WTC11 (cell line): Measurements from ENCODE around the gene AUH. TPM values are rescaled to one million over a fixed set of nuclear protein-coding genes. Genes with fewer than 3 reads are reported as not detected.
A peak's percentile ranks its signal among the peaks of the same experiment; 100 is the strongest.

Experiments
- ATAC-seq: fragments of 200-7000 bp; cut with Tn5 transposase; 2 replicates; pipeline ENCODE4 v1.10.0; 2021; ENCODE audit warnings: mild to moderate bottlenecking, moderate library complexity
- CTCF ChIA-PET: fragments of 300-600 bp; sonication (Branson Sonifier 250); formaldehyde crosslinking; loops from one replicate; lab custom pipeline; 2021; ENCODE audit warnings: antibody characterized with exemption; lab: Charles Lee
- POLR2A ChIA-PET: fragments of 350-600 bp; sonication (Branson Sonifier 250); formaldehyde crosslinking; loops from one replicate; lab custom pipeline; 2021; ENCODE audit warnings: antibody characterized with exemption; lab: Charles Lee
- DNase-seq: peaks from one replicate; pipeline ENCODE4 v3.0.0; 2021; ENCODE audit warnings: low spot score
- H3K27ac Mint-ChIP-seq: 2 replicates; pipeline ENCODE4 v1.8.0; 2021; ENCODE audit warnings: mixed read lengths
- H3K27me3 Mint-ChIP-seq: 2 replicates; pipeline ENCODE4 v1.8.0; 2021; ENCODE audit warnings: low read depth, mild to moderate bottlenecking, moderate library complexity, mixed read lengths
- H3K36me3 Mint-ChIP-seq: 2 replicates; pipeline ENCODE4 v1.8.0; 2021; ENCODE audit warnings: mixed read lengths
- H3K4me1 Mint-ChIP-seq: 2 replicates; pipeline ENCODE4 v1.8.0; 2022; ENCODE audit warnings: mixed read lengths
- H3K4me3 Mint-ChIP-seq: 2 replicates; pipeline ENCODE4 v1.8.0; 2021; ENCODE audit warnings: mild to moderate bottlenecking, moderate library complexity, mixed read lengths
- H3K9me3 Mint-ChIP-seq: 2 replicates; pipeline ENCODE4 v1.8.0; 2021; ENCODE audit warnings: mixed read lengths
- ATF1 ChIP-seq: sonication (generic); formaldehyde crosslinking; IDR thresholded peaks from 2 replicates; pipeline ENCODE4 v1.8.1; 2023; ENCODE audit warnings: mild to moderate bottlenecking, moderate library complexity, missing genetic modification reagents
- CDX4 ChIP-seq: fragments of 250-450 bp; sonication (Bioruptor Pico); IDR thresholded peaks from 2 replicates; pipeline ENCODE4 v1.9.0; 2021; ENCODE audit warnings: moderate library complexity, mild to moderate bottlenecking, inconsistent platforms, borderline replicate concordance
- CREB1 ChIP-seq: sonication (generic); formaldehyde crosslinking; IDR thresholded peaks from 2 replicates; pipeline ENCODE4 v1.8.0; 2023; ENCODE audit warnings: mild to moderate bottlenecking, missing genetic modification reagents
- CREM ChIP-seq: sonication (generic); formaldehyde crosslinking; IDR thresholded peaks from 2 replicates; pipeline ENCODE4 v1.8.1; 2022; ENCODE audit warnings: mild to moderate bottlenecking, missing genetic modification reagents, moderate library complexity
- CTCF ChIP-seq: fragments of 200-600 bp; IDR thresholded peaks from 2 replicates; pipeline ENCODE4 v1.8.0; 2022; ENCODE audit warnings: antibody characterized with exemption
- E2F1 ChIP-seq: sonication (generic); formaldehyde crosslinking; IDR thresholded peaks from 2 replicates; pipeline ENCODE4 v1.8.0; 2022; ENCODE audit warnings: mild to moderate bottlenecking, missing genetic modification reagents
- E2F4 ChIP-seq: sonication (generic); formaldehyde crosslinking; IDR thresholded peaks from 2 replicates; pipeline ENCODE4 v1.8.1; 2022; ENCODE audit warnings: low read depth, mild to moderate bottlenecking, moderate library complexity, missing genetic modification reagents, borderline replicate concordance
- HMGA2 ChIP-seq: fragments of 250-450 bp; sonication (Bioruptor Pico); IDR thresholded peaks from 2 replicates; pipeline ENCODE4 v1.4.0; 2021; ENCODE audit warnings: mild to moderate bottlenecking, moderate library complexity
- JAZF1 ChIP-seq: fragments of 250-450 bp; sonication (Bioruptor Pico); IDR thresholded peaks from 2 replicates; pipeline ENCODE4 v1.9.0; 2021; ENCODE audit warnings: moderate library complexity, mild to moderate bottlenecking, inconsistent platforms
- JUN ChIP-seq: sonication (generic); formaldehyde crosslinking; IDR thresholded peaks from 2 replicates; pipeline ENCODE4 v1.8.0; 2023; ENCODE audit warnings: mild to moderate bottlenecking, missing genetic modification reagents
- KAT7 ChIP-seq: sonication (generic); formaldehyde crosslinking; IDR thresholded peaks from 2 replicates; pipeline ENCODE4 v1.8.1; 2023; ENCODE audit warnings: missing genetic modification reagents, mild to moderate bottlenecking, borderline replicate concordance
- MAX ChIP-seq: sonication (generic); formaldehyde crosslinking; IDR thresholded peaks from 2 replicates; pipeline ENCODE4 v1.8.0; 2022; ENCODE audit warnings: mild to moderate bottlenecking, missing genetic modification reagents
- MYBL2 ChIP-seq: sonication (generic); formaldehyde crosslinking; IDR thresholded peaks from 2 replicates; pipeline ENCODE4 v1.8.1; 2023; ENCODE audit warnings: mild to moderate bottlenecking, moderate library complexity, missing genetic modification reagents
- NFE2L1 ChIP-seq: sonication (generic); formaldehyde crosslinking; IDR thresholded peaks from 2 replicates; pipeline ENCODE4 v1.8.1; 2023; ENCODE audit warnings: missing genetic modification reagents
- NFYB ChIP-seq: sonication (generic); formaldehyde crosslinking; conservative IDR thresholded peaks from 2 replicates; pipeline ENCODE4 v1.8.0; 2022; ENCODE audit warnings: low read depth, missing genetic modification reagents
- NR2C2 ChIP-seq: sonication (generic); formaldehyde crosslinking; IDR thresholded peaks from 2 replicates; pipeline ENCODE4 v1.8.0; 2022; ENCODE audit warnings: mild to moderate bottlenecking, missing genetic modification reagents
- OVOL2 ChIP-seq: fragments of 250-450 bp; sonication (Bioruptor Pico); IDR thresholded peaks from 2 replicates; pipeline ENCODE4 v1.9.0; 2021; ENCODE audit warnings: mild to moderate bottlenecking, borderline replicate concordance
- RELA ChIP-seq: sonication (generic); formaldehyde crosslinking; IDR thresholded peaks from 2 replicates; pipeline ENCODE4 v1.8.1; 2022; ENCODE audit warnings: missing genetic modification reagents, mild to moderate bottlenecking, borderline replicate concordance
- RORB ChIP-seq: fragments of 250-450 bp; sonication (Bioruptor Pico); IDR thresholded peaks from 2 replicates; pipeline ENCODE4 v1.9.0; 2021; ENCODE audit warnings: mild to moderate bottlenecking
- SMAD4 ChIP-seq: sonication (generic); formaldehyde crosslinking; IDR thresholded peaks from 2 replicates; pipeline ENCODE4 v1.8.0; 2022; ENCODE audit warnings: mild to moderate bottlenecking, missing genetic modification reagents
- TEAD1 ChIP-seq: sonication (generic); formaldehyde crosslinking; IDR thresholded peaks from 2 replicates; pipeline ENCODE4 v1.8.0; 2022; ENCODE audit warnings: mild to moderate bottlenecking, missing genetic modification reagents
- ZNF219 ChIP-seq: sonication (generic); formaldehyde crosslinking; IDR thresholded peaks from 2 replicates; pipeline ENCODE4 v1.8.0; 2023; ENCODE audit warnings: missing genetic modification reagents, mild to moderate bottlenecking, borderline replicate concordance
- ZNF317 ChIP-seq: sonication (generic); formaldehyde crosslinking; IDR thresholded peaks from 2 replicates; pipeline ENCODE4 v1.8.1; 2023; ENCODE audit warnings: low read depth, mild to moderate bottlenecking, moderate library complexity, missing genetic modification reagents, borderline replicate concordance
- ZNF396 ChIP-seq: fragments of 250-450 bp; sonication (Bioruptor Pico); IDR thresholded peaks from 2 replicates; pipeline ENCODE4 v1.8.0; 2021; ENCODE audit warnings: mild to moderate bottlenecking, moderate library complexity, borderline replicate concordance
- total RNA-seq: library from RNA; stranded (reverse); gene quantifications from 3 replicates; pipeline ENCODE4 v1.2.3, GENCODE V29; 2021
- TF ChIP-seq, protein P1 (sequence below): sonication (generic); formaldehyde crosslinking; IDR thresholded peaks from 2 replicates; pipeline ENCODE4 v1.8.0; 2023; ENCODE audit warnings: mild to moderate bottlenecking, missing genetic modification reagents

The AUH gene
- total RNA-seq, 1 experiment from 2014 or later, result 30.4 TPM

DNA sequence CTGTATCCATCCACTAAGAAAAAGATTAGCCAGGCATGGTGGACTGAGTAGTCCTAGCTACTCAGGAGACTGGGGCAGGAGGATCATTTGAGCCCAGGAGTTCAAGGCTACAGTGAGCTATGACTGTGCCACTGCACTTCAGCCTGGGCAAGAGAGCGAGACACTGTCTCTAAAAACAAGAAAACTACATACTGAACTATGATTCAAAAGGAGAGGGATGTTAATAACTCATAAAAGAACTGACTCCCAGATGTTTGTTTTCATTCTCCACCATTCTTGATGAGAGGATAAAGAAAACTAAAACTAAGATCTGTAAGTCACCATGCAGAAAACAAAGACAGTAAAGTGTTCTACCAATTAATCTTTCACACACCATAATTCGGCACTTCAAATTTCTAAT is 53.5 kb downstream of the AUH start:
- Mint-ChIP-seq H3K4me1 (peaks cover 7% of the 10 kb centered on the region), H3K9me3 (0 out of 2 replicates have a peak, but pooled peaks cover 4% of the 10 kb centered on the region), H3K27me3 (no peaks in the 10 kb centered on the region), H3K27ac (0 out of 2 replicates have a peak overlapping the region, but pooled peaks have one; percentile 20), H3K4me3 (no peak overlapping the region), H3K36me3 (peaks cover 11% of the 10 kb centered on the region)
- DNase-seq, result no peak
- ChIA-PET CTCF (no interaction called here), POLR2A (no interaction called here)
- TF ChIP-seq CDX4, result no peak
- no peak for TF ChIP-seq JUN (CRISPR knock-in tag)
- no peak for TF ChIP-seq RORB
- TF ChIP-seq RELA (CRISPR knock-in tag), result no peak
- no peak for TF ChIP-seq OVOL2 (CRISPR knock-in tag)
- TF ChIP-seq NFYB, result no peak
- no peak for TF ChIP-seq JAZF1 (CRISPR knock-in tag)
- no peak for TF ChIP-seq MYBL2 (CRISPR knock-in tag)
- TF ChIP-seq E2F1, result no peak
- no peak for TF ChIP-seq KAT7 (CRISPR knock-in tag)
- TF ChIP-seq MAX (CRISPR knock-in tag), result no peak
- TF ChIP-seq HMGA2 (CRISPR knock-in tag), result no peak
- TF ChIP-seq E2F4, result no peak
- no peak for ATAC-seq

GRCh38 chr9:91307279-91307678 is 54.4 kb downstream of the AUH start:
- no peak overlapping the region for H3K4me3 Mint-ChIP-seq
- DNase-seq (no peak), ATAC-seq (no peak)
- 0 out of 2 replicates have a peak, but pooled peaks cover 4% of the 10 kb centered on the region for H3K9me3 Mint-ChIP-seq
- no peaks in the 10 kb centered on the region for H3K27me3 Mint-ChIP-seq
- TF ChIP-seq NFE2L1, result no peak
- no peak for TF ChIP-seq NR2C2 (CRISPR knock-in tag)
- TF ChIP-seq ZNF396 (CRISPR knock-in tag), result no peak
- TF ChIP-seq ZNF317, result no peak
- TF ChIP-seq CTCF, result no peak
- TF ChIP-seq CREM (CRISPR knock-in tag), result no peak
- TF ChIP-seq ATF1, result no peak
- TF ChIP-seq ZNF219, result no peak
- no peak for TF ChIP-seq SMAD4 (CRISPR knock-in tag)
- no peak for TF ChIP-seq TEAD1 (CRISPR knock-in tag)
- TF ChIP-seq, protein P1, sequence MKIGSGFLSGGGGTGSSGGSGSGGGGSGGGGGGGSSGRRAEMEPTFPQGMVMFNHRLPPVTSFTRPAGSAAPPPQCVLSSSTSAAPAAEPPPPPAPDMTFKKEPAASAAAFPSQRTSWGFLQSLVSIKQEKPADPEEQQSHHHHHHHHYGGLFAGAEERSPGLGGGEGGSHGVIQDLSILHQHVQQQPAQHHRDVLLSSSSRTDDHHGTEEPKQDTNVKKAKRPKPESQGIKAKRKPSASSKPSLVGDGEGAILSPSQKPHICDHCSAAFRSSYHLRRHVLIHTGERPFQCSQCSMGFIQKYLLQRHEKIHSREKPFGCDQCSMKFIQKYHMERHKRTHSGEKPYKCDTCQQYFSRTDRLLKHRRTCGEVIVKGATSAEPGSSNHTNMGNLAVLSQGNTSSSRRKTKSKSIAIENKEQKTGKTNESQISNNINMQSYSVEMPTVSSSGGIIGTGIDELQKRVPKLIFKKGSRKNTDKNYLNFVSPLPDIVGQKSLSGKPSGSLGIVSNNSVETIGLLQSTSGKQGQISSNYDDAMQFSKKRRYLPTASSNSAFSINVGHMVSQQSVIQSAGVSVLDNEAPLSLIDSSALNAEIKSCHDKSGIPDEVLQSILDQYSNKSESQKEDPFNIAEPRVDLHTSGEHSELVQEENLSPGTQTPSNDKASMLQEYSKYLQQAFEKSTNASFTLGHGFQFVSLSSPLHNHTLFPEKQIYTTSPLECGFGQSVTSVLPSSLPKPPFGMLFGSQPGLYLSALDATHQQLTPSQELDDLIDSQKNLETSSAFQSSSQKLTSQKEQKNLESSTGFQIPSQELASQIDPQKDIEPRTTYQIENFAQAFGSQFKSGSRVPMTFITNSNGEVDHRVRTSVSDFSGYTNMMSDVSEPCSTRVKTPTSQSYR (CRISPR knock-in tag), result no peak
- no peak for TF ChIP-seq CREB1 (CRISPR knock-in tag)
- no peak for TF ChIP-seq HMGA2 (CRISPR knock-in tag)
- no peak overlapping the region for H3K27ac Mint-ChIP-seq
- POLR2A ChIA-PET, result no interaction called here
- CTCF ChIA-PET, result no interaction called here
- H3K4me1 Mint-ChIP-seq, result peaks cover 7% of the 10 kb centered on the region
- peaks cover 11% of the 10 kb centered on the region; the same call in 1 of the 2 replicates for H3K36me3 Mint-ChIP-seq
